NCI-H1105 (cell line): ENCODE results near the gene IPO13.

Experiments
- DNase-seq: peaks from one replicate; lab custom pipeline; 2025; lab: John Stamatoyannopoulos, UW

Gene IPO13

GRCh38 chr1:43974443-43975248 lies 27.9 kb downstream of the IPO13 start, which contains the start of gene ATP6V0B:
Gene ATP6V0B (plus strand): TSS chr1:43974960. CDS start chr1:43975041, 81 bp downstream.
- DNase-seq, result peak; percentile 93

GRCh38 chr1:43975249-43975961 lies 28.7 kb downstream of the IPO13 start:
- no peak for DNase-seq

GRCh38 chr1:43976045-43976444 lies 29.3 kb downstream of the IPO13 start:
- no peak for DNase-seq

GRCh38 chr1:43976890-43977289 lies 30.1 kb downstream of the IPO13 start:
- no peak for DNase-seq

- DNase-seq, result no peak
These were observed 30.9 kb downstream of the IPO13 start for GRCh38 chr1:43977376-43978263.

DNA sequence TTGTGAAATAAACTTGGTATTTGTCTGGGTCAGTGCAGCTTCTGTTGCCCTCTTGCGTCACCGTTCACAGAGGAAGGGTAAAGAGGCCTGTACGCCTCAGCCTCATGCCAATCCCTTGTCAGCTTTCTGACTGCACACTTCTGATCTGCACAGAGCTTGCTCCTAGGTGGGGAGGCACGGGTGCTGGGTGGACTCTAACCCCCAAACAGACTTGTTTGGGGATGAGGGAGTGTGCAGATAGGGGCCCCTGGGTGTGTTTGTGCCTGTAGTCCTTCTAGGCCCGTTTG lies 31.5 kb downstream of the IPO13 start:
- DNase-seq, result no peak

GRCh38 chr1:43978551-43979260 lies 32.0 kb downstream of the IPO13 start, which contains the start of gene B4GALT2:
Gene B4GALT2 (plus strand): TSS chr1:43979210. CDS start chr1:43981161, 1,951 bp downstream.
- DNase-seq, result peak; percentile 27

DNA sequence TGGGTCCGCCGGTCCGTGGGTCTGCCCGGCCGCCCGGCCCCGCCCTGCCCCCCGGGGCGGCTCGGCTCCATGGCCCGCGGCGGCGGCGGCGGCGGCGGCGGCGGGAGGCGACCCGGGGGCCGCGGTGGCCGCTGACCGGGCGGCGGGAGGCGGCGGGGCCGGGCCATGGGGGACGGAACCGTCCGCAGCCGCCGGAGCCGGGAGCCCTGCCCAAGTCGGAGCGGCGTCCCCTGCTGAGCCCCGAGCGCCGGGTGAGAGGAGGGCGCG lies 32.4 kb downstream of the IPO13 start:
- no peak for DNase-seq

- peak; percentile 51 for DNase-seq
These were observed 32.9 kb downstream of the IPO13 start for GRCh38 chr1:43979528-43980254.

GRCh38 chr1:43980255-43981134 lies 33.7 kb downstream of the IPO13 start:
- no peak for DNase-seq

GRCh38 chr1:43981135-43981491 lies 34.4 kb downstream of the IPO13 start:
- no peak for DNase-seq

- no peak for DNase-seq
These were observed 34.9 kb downstream of the IPO13 start for GRCh38 chr1:43981636-43982035.

DNA sequence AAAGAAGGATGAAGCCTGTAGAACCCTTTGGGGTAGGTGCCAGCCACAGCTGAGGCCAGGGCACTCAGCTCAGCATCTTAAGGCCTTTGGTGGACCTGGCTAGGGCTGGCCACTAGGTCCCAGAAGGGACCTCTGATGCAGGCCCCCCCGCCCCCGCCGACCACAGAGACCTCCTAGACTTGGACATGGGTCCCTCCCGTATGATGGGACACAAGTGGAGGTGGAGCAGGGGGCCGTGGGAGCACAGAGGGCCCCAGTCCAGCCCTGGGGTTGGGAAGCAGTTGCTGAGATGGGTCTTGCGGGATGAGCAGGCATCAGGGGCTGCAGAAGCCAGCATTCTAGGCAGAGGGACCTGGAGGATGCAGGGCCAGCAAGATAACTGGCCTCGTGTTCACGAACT lies 35.5 kb downstream of the IPO13 start:
- DNase-seq, result no peak

GRCh38 chr1:43982808-43983207 lies 36.1 kb downstream of the IPO13 start:
- DNase-seq, result no peak

DNA sequence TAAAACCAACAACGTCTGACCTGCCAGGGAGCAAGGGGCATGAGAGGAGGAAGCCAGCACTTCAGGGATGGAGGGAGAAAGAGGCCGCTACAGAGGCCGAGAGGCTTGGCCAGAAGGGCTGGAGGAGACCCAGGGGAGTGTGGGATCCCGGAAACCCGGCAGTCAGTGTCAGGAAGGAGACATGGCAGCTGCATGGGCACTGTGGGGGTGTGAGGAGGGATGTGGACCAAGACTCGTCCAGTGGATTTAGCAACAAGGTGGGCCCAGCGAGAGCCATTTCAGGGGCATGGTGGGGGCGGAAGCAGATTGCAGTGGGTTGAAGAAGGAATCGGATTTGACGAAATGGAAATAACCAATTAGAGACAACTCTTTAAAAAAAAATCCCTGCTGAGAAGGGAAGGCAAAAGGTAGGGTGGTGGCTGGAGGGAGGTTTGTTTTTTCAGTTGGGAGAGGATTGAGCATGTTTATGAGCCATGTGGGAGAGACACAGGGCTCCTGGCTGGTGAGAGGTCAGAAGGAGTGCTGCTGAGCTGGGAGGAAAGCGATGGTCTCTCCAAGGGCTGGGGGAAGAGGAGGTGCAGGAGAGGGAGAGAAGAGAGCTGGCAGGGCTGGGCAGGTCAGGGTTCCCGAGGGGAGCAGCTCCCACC lies 36.6 kb downstream of the IPO13 start:
- no peak for DNase-seq

DNA sequence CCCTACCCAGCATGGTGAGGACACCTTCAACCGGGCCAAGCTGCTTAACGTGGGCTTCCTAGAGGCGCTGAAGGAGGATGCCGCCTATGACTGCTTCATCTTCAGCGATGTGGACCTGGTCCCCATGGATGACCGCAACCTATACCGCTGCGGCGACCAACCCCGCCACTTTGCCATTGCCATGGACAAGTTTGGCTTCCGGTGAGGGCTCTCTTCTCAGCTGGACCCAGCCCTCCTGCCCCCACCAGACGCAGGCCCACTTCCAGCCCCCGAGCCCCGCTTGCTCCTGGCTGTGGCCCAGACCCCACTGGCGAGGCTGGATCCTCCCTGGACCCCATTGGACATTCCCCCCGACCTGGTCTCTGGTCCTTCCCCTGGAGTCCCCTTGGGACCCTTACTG lies 38.1 kb downstream of the IPO13 start:
- no peak for DNase-seq

DNA sequence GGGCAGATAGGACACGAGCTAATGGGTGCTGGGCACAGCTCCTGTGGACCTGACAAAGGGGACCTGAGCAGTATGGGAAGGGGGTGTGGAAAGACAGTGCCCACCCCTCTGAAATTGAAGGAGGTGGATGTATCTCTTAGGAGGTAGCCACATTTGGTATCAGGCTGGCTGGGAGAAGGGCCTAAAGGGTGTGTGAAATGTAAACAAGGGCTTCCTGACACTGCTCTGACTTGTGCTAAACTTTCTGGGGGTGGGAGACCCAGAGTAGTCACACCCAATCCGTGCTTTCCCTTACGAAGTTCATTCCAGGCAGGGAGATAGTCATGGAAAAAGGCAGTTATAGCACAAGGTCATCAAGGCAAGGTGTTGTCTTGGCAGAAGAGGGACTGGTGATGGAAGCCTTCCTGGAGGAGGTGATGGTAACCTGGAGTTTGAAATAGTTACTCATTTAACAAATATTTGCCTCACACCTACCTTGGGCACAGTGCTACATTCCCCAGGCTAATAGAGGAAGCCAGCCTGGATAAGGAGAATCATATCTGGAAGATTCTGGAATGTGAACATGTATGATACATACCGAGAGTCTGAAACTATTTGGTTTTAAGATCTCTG lies 39.3 kb downstream of the IPO13 start:
- DNase-seq, result no peak

- DNase-seq, result no peak
These were observed 40.0 kb downstream of the IPO13 start for GRCh38 chr1:43986712-43987111.

DNA sequence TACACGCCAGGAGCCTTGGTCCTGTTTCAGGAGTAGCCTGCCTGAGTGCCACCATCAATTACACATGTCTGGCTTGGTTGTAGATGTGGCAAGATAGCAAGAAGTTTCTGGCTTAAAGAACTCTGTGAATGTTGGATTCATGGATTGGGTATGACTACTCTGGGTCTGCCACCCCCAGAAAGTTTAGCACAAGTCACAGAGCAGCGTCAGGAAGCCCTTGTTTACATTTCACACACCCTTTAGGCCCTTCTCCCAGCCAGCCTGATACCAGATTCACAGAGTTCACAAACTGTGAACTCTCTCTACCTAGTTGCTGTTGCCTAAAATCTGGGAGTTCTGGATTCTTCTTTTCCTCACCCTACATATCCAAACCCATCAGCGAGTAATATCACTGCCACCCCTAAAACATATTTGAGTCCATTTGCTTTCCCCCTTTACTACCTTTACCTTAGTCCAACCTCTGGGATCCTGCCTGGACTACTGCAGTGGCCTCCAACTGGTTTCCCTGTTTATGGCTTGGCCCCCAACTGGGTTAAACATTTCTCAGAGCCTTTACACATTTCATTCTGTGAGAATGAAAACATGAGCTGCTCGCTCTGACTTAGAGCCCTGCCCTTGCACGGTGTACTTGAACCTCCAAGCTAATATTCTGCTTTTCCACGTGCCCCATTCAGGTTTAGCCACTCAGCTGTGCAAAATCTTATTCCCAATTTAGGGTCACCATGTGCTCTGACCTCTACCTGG lies 40.6 kb downstream of the IPO13 start:
- DNase-seq, result no peak
